ENCODE data around the gene ISLR. TPM values are rescaled to one million over a fixed set of nuclear protein-coding genes. Genes with fewer than 3 reads are reported as not detected.
A peak's percentile ranks its signal among the peaks of the same experiment; 100 is the strongest.

The ISLR gene, protein sequence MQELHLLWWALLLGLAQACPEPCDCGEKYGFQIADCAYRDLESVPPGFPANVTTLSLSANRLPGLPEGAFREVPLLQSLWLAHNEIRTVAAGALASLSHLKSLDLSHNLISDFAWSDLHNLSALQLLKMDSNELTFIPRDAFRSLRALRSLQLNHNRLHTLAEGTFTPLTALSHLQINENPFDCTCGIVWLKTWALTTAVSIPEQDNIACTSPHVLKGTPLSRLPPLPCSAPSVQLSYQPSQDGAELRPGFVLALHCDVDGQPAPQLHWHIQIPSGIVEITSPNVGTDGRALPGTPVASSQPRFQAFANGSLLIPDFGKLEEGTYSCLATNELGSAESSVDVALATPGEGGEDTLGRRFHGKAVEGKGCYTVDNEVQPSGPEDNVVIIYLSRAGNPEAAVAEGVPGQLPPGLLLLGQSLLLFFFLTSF
- 163 and 243 TPM in 2 replicates for total RNA-seq (ENCODE audit: low replicate concordance)

DNA sequence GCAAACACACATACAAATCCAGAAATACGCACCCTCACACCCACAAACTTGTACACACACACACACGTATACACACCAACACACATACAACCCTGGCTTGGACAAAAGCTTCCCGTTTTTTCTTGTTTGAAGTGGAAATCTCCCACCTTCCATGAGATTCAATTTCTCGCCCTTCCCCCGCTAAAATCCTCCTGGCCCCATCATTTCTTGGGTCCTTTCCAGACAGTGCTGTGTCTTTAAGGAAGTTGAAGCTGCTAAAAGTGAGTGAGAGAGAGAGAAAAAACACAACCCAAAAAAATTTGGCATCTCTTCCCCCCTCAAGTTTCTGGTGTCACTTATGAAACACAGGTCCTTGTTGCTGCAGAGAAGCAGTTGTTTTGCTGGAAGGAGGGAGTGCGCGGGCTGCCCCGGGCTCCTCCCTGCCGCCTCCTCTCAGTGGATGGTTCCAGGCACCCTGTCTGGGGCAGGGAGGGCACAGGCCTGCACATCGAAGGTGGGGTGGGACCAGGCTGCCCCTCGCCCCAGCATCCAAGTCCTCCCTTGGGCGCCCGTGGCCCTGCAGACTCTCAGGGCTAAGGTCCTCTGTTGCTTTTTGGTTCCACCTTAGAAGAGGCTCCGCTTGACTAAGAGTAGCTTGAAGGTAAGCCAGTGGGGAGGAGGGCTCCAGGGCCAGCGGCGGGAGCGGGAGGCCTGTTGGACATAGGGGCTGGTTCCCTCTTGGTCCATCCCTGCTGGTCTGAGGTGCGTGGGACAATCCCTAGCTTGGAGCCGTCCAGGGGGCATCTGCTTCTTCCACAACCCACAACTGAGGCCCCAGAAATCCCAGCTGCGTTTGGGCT, at the start of gene ISLR:
TSS of gene ISLR (plus strand) at position 331 of the 839 bp plus-strand sequence. CDS start 1,149 bp downstream, outside the sequence.
- DNase-seq (ENCODE audit: low read depth), result peak; percentile 98
- peak within 1 kb of the TSS; percentile 77 for H3K4me3 ChIP-seq (ENCODE audit: low read depth, low read length)
- TF ChIP-seq, protein P1, sequence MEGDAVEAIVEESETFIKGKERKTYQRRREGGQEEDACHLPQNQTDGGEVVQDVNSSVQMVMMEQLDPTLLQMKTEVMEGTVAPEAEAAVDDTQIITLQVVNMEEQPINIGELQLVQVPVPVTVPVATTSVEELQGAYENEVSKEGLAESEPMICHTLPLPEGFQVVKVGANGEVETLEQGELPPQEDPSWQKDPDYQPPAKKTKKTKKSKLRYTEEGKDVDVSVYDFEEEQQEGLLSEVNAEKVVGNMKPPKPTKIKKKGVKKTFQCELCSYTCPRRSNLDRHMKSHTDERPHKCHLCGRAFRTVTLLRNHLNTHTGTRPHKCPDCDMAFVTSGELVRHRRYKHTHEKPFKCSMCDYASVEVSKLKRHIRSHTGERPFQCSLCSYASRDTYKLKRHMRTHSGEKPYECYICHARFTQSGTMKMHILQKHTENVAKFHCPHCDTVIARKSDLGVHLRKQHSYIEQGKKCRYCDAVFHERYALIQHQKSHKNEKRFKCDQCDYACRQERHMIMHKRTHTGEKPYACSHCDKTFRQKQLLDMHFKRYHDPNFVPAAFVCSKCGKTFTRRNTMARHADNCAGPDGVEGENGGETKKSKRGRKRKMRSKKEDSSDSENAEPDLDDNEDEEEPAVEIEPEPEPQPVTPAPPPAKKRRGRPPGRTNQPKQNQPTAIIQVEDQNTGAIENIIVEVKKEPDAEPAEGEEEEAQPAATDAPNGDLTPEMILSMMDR (IDR thresholded peaks at IDR 0.05; ENCODE audit: insufficient read depth, low read length), result no peak

DNA sequence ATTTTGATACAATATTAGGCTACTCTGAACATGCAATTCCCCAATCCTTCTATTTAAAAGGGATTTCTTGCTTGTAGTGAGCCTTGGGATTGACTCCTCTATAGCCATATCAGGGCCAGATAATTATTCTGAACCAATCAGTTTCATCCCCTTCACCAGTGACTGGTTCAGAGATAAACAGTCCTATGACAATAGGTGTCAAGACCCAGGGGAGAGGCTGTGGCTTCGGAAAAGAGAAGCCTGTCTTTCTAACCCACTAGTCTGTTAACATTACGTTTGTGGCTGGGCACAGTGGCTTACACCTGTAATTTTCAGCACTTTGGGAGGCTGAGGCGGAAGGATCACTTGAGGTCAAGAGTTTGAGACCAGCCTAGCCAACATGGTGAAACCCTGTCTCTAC, 49.3 kb upstream of the ISLR start:
- no peak for DNase-seq (ENCODE audit: low read depth)
- TF ChIP-seq, protein P1 (IDR thresholded peaks at IDR 0.05; ENCODE audit: insufficient read depth, low read length), result no peak
- no peak overlapping the region for H3K4me3 ChIP-seq (ENCODE audit: low read depth, low read length)

DNA sequence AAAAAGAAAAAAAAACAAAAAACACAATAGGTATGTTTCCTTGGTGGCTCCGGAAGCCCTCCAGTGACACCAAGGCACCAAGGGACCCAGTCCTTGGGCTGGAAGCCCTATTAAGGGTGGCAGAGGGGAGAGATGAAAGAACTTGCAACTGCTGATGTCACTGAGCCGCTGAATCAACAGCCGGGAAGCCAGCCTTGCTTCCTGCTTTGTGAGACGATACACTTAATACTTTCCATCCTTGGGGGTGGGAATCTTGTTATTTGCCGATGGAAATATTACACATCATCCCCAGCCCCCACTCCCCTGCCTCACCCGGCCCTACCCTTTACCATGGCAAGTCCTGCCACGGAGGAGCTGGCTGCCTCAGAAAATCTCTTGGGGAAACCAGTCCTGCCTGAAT, 48.8 kb upstream of the ISLR start:
- no peak for DNase-seq (ENCODE audit: low read depth)
- no peak overlapping the region for H3K4me3 ChIP-seq (ENCODE audit: low read depth, low read length)
- TF ChIP-seq, protein P1 (IDR thresholded peaks at IDR 0.05; ENCODE audit: insufficient read depth, low read length), result no peak

DNA sequence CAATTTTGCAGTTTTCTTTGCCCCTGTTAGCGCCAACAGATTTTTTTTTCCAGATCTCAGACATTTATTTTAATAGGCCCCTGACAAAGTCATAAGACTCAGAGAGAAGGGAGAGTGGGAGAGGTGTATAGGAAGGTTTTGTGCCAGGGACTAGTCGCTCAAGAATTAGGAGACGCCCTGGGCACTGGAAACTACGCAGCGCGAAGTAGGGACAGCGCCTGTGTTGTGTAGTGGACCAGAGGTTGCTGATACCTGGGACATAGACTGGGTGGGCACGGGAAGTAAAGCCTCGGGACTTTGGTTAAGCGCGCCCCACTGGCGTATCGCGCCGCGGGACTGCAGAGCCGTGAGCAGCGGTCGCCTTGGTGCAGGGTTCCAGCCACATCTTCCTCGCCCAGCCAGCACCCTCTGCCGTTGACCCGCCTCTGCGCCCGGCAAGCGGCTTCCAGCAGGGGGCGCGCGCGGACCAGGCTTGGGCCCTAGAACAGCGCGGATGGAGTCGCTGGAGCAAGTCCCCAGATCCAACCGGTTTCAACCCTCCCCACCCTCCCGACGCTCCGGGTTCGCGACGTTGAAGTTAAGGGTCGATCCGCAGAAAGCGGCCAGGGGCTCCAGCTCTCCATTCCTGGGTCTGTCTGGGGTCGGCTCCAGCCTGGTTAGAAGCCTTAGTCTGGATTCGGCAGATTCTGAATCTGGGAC, 46.1 kb upstream of the ISLR start:
- peak overlapping the region; percentile 63 for H3K4me3 ChIP-seq (ENCODE audit: low read depth, low read length)
- TF ChIP-seq, protein P1 (IDR thresholded peaks at IDR 0.05; ENCODE audit: insufficient read depth, low read length), result peak; percentile 99
- peak; percentile 81 for DNase-seq (ENCODE audit: low read depth)

DNA sequence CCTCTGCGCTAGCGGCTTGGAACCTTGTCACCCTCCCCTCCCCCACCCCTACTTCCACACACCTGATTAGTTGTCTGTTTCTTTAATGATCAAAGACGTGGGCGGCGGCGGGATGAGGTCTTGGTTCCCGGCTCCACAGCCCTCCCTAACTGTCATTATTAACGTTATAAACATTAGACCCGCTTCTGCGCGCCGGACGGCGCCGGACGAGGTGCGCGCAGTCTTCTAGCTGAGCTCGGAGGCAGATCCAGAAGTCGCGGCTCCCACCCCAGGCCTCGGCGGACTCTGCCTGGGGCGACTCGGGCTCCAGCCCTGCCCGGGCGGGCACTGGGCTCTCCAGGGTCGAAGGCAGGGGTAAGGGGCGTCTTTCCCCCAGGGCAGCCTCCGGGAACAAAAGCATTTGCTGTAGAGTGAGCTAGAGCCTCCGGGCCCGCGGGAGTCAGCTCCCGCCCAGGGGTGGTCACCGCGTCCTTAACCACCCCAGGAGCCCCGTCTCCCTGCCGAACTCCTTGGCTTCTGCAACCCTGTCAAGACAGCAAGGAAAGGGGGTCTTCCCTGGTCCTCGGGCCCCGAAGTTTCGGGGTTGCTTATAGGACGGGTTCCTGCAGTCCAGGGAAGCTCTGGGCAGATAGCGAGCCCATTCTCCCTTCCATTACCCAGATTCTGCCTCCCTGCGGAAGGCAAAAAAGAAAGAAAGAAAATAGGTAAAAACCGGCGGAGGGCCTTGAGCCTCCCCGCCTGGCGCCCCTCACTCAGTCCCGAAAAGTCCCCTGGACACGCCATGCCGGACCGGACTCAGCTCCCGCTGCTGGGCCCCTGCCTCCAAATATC, 45.3 kb upstream of the ISLR start:
- peak overlapping the region; percentile 63 for H3K4me3 ChIP-seq (ENCODE audit: low read depth, low read length)
- DNase-seq (ENCODE audit: low read depth), result no peak
- TF ChIP-seq, protein P1 (IDR thresholded peaks at IDR 0.05; ENCODE audit: insufficient read depth, low read length), result no peak
